GM12891 (cell line): ENCODE data around the gene TRIP4.

Experiments used
- POLR2A ChIP-seq: IDR thresholded peaks from 2 replicates; pipeline ENCODE4 v1.6.1; 2011; ENCODE audit warnings: low read depth, low read length, control low read depth
- POLR2AphosphoS5 ChIP-seq: IDR thresholded peaks from 2 replicates; pipeline ENCODE4 v1.6.1; 2011; ENCODE audit warnings: low read depth, low read length, control low read depth
- POU2F2 ChIP-seq: IDR thresholded peaks from 2 replicates; pipeline ENCODE4 v1.6.1; 2011; ENCODE audit warnings: low read depth, mild to moderate bottlenecking, control low read depth, low read length, moderate library complexity
- TAF1 ChIP-seq: IDR thresholded peaks from 2 replicates; pipeline ENCODE4 v1.6.1; 2011; ENCODE audit warnings: low read depth, low read length, control low read depth

- TF ChIP-seq TAF1 (no peak), POLR2AphosphoS5 (no peak), POLR2A (no peak), POU2F2 (no peak)
These were observed 31.0 kb upstream of the TRIP4 start for GRCh38 chr15:64356710-64357040.
